Neural progenitor cell (in vitro differentiated cells): ENCODE data around the gene ZBTB5. TPM values are rescaled to one million over a fixed set of nuclear protein-coding genes. Genes with fewer than 3 reads are reported as not detected.
A peak's percentile ranks its signal among the peaks of the same experiment; 100 is the strongest.
"Not testable (repeated sequence)": the region's sequence is repeated elsewhere in the genome, so short reads cannot be mapped to it uniquely, and the experiment has no call there.

Experiments used
- DNase-seq: peaks from one replicate; pipeline ENCODE4 v3.0.0-alpha.2; 2016; ENCODE audit warnings: low spot score
- H2AFZ ChIP-seq: fragments of 200-600 bp; sonication (generic); replicated peaks from 2 replicates; pipeline ENCODE4 v1.6.1; 2016; ENCODE audit warnings: antibody characterized with exemption
- H3F3A ChIP-seq: fragments of 200-600 bp; sonication (generic); 2 replicates; pipeline ENCODE4 v1.6.1; 2016; ENCODE audit warnings: antibody characterized with exemption, low read depth
- H3K27ac ChIP-seq: fragments of 200-600 bp; sonication (generic); 2 replicates; pipeline ENCODE4 v1.5.1; 2016; ENCODE audit warnings: mild to moderate bottlenecking
- H3K27me3 ChIP-seq: fragments of 200-600 bp; sonication (generic); 2 replicates; pipeline ENCODE4 v1.6.1; 2016; ENCODE audit warnings: mild to moderate bottlenecking, moderate library complexity
- H3K36me3 ChIP-seq: fragments of 200-600 bp; sonication (generic); 2 replicates; pipeline ENCODE4 v1.5.1; 2016
- H3K4me1 ChIP-seq: fragments of 200-600 bp; sonication (generic); 2 replicates; pipeline ENCODE4 v1.6.1; 2016; ENCODE audit warnings: mixed run types
- H3K4me2 ChIP-seq: fragments of 200-600 bp; sonication (generic); 2 replicates; pipeline ENCODE4 v1.6.1; 2016
- H3K4me3 ChIP-seq: fragments of 200-600 bp; sonication (generic); 2 replicates; pipeline ENCODE4 v1.5.1; 2016
- H3K79me2 ChIP-seq: fragments of 200-600 bp; sonication (generic); 2 replicates; pipeline ENCODE4 v1.6.1; 2016; ENCODE audit warnings: low read depth
- H3K9ac ChIP-seq: fragments of 200-600 bp; sonication (generic); 2 replicates; pipeline ENCODE4 v1.6.1; 2016
- H3K9me3 ChIP-seq: fragments of 200-600 bp; sonication (generic); 2 replicates; pipeline ENCODE4 v1.5.1; 2016; ENCODE audit warnings: low read depth
- H4K20me1 ChIP-seq: fragments of 200-600 bp; sonication (generic); 2 replicates; pipeline ENCODE4 v1.6.1; 2016; ENCODE audit warnings: low read depth
- H3K27ac Mint-ChIP-seq: 3 replicates; pipeline ENCODE4 v1.8.0; 2021; ENCODE audit warnings: mixed read lengths
- H3K27me3 Mint-ChIP-seq: 2 replicates; pipeline ENCODE4 v1.8.0; 2022; ENCODE audit warnings: low read depth, mild to moderate bottlenecking, inconsistent platforms, moderate library complexity, mixed read lengths; ENCODE audit not compliant: insufficient read depth
- H3K36me3 Mint-ChIP-seq: 3 replicates; pipeline ENCODE4 v1.8.0; 2021; ENCODE audit warnings: mixed read lengths
- H3K4me1 Mint-ChIP-seq: 3 replicates; pipeline ENCODE4 v1.8.0; 2021; ENCODE audit warnings: mixed read lengths
- H3K4me3 Mint-ChIP-seq: 3 replicates; pipeline ENCODE4 v1.8.0; 2021; ENCODE audit warnings: mild to moderate bottlenecking, moderate library complexity, mixed read lengths
- H3K9me3 Mint-ChIP-seq: 3 replicates; pipeline ENCODE4 v1.8.0; 2020; ENCODE audit warnings: mixed read lengths
- CTCF ChIP-seq: fragments of 200-600 bp; sonication (generic); IDR thresholded peaks from 2 replicates; pipeline ENCODE4 v1.5.1; 2017; ENCODE audit warnings: antibody characterized with exemption, mild to moderate bottlenecking
- EZH2 ChIP-seq: fragments of 200-600 bp; sonication (generic); IDR thresholded peaks from 2 replicates; pipeline ENCODE4 v1.6.1; 2017; ENCODE audit warnings: antibody characterized with exemption, mild to moderate bottlenecking, moderate library complexity
- EZH2phosphoT487 ChIP-seq: fragments of 200-600 bp; sonication (generic); IDR thresholded peaks from 2 replicates; pipeline ENCODE4 v1.6.1; 2017; ENCODE audit warnings: antibody characterized with exemption
- total RNA-seq: library from RNA; depleted of rRNA; stranded (reverse); fragments of >200 nt; gene quantifications from 2 replicates; pipeline ENCODE4 v1.2.3, GENCODE V29; 2015; ENCODE audit warnings: low replicate concordance

The ZBTB5 gene
- total RNA-seq, 1 donor from 2014 or later = 24.1 TPM

- DNase-seq = no peak
- Mint-ChIP-seq H3K36me3 (peaks cover 27% of the 10 kb centered on the region), H3K27ac (no peak overlapping the region), H3K4me3 (no peak overlapping the region), H3K9me3 (no peaks in the 10 kb centered on the region), H3K4me1 (peaks cover 28% of the 10 kb centered on the region), H3K27me3 (peaks cover 2% of the 10 kb centered on the region)
- Histone ChIP-seq H2AFZ (no peak overlapping the region), H3K9me3 (no peaks in the 10 kb centered on the region), H3K36me3 (no peaks in the 10 kb centered on the region), H3K27ac (no peak overlapping the region), H3K4me3 (no peak overlapping the region), H3K9ac (no peak overlapping the region), H3K4me2 (no peak overlapping the region), H4K20me1 (peaks cover 42% of the 10 kb centered on the region), H3K4me1 (peaks cover 36% of the 10 kb centered on the region), H3K79me2 (peaks cover 37% of the 10 kb centered on the region), H3K27me3 (no peaks in the 10 kb centered on the region), H3F3A (peaks cover 23% of the 10 kb centered on the region)
- TF ChIP-seq EZH2 = no peak
- TF ChIP-seq EZH2phosphoT487 = no peak
These were observed 38.4 kb downstream of the ZBTB5 start for GRCh38 chr9:37426846-37427245.

GRCh38 chr9:37426431-37426830, 38.8 kb downstream of the ZBTB5 start:
- Histone ChIP-seq H3K79me2 (peaks cover 37% of the 10 kb centered on the region), H4K20me1 (peaks cover 42% of the 10 kb centered on the region), H3F3A (peaks cover 27% of the 10 kb centered on the region), H3K4me1 (peaks cover 40% of the 10 kb centered on the region)
- not testable (repeated sequence) for H2AFZ ChIP-seq, H3K4me3 Mint-ChIP-seq, H3K27me3 ChIP-seq, H3K9me3 Mint-ChIP-seq, H3K27ac Mint-ChIP-seq, H3K4me2 ChIP-seq, H3K27me3 Mint-ChIP-seq, H3K4me3 ChIP-seq, H3K36me3 ChIP-seq, H3K9me3 ChIP-seq, H3K9ac ChIP-seq, DNase-seq, H3K27ac ChIP-seq
- Mint-ChIP-seq H3K4me1 (peaks cover 26% of the 10 kb centered on the region), H3K36me3 (peaks cover 23% of the 10 kb centered on the region)

GRCh38 chr9:37425298-37425752, 39.9 kb downstream of the ZBTB5 start:
- Mint-ChIP-seq H3K36me3 (peaks cover 22% of the 10 kb centered on the region), H3K4me1 (peaks cover 16% of the 10 kb centered on the region), H3K4me3 (no peak overlapping the region), H3K9me3 (no peaks in the 10 kb centered on the region), H3K27ac (no peak overlapping the region), H3K27me3 (peaks cover 2% of the 10 kb centered on the region)
- Histone ChIP-seq H3K27me3 (no peaks in the 10 kb centered on the region), H3K79me2 (peaks cover 37% of the 10 kb centered on the region), H4K20me1 (peaks cover 31% of the 10 kb centered on the region), H3K27ac (no peak overlapping the region), H3K4me2 (no peak overlapping the region), H3K9ac (peak overlapping the region; percentile 27), H3F3A (peaks cover 17% of the 10 kb centered on the region), H3K4me1 (peaks cover 29% of the 10 kb centered on the region), H3K9me3 (no peaks in the 10 kb centered on the region), H3K36me3 (no peaks in the 10 kb centered on the region), H2AFZ (no peak overlapping the region), H3K4me3 (no peak overlapping the region)
- TF ChIP-seq EZH2phosphoT487 (no peak), CTCF (no peak), EZH2 (no peak)
- no peak for DNase-seq

- H4K20me1 ChIP-seq = peaks cover 26% of the 10 kb centered on the region
- H3F3A ChIP-seq = peaks cover 12% of the 10 kb centered on the region
- H3K4me1 Mint-ChIP-seq = peaks cover 15% of the 10 kb centered on the region
- H3K9me3 Mint-ChIP-seq = no peaks in the 10 kb centered on the region
- peaks cover 24% of the 10 kb centered on the region for H3K4me1 ChIP-seq
- H3K27me3 ChIP-seq = no peaks in the 10 kb centered on the region
- peaks cover 37% of the 10 kb centered on the region for H3K79me2 ChIP-seq
- no peak overlapping the region for H3K4me3 ChIP-seq
- H3K36me3 Mint-ChIP-seq = peaks cover 22% of the 10 kb centered on the region
- no peak for DNase-seq
- H3K27ac Mint-ChIP-seq = no peak overlapping the region
- no peaks in the 10 kb centered on the region for H3K9me3 ChIP-seq
- H3K36me3 ChIP-seq = no peaks in the 10 kb centered on the region
- peak overlapping the region; percentile 27 for H3K9ac ChIP-seq
- H3K4me3 Mint-ChIP-seq = no peak overlapping the region
- no peak overlapping the region for H3K27ac ChIP-seq
- H3K27me3 Mint-ChIP-seq = peaks cover 2% of the 10 kb centered on the region
- TF ChIP-seq EZH2phosphoT487 = no peak
- no peak for TF ChIP-seq EZH2
- TF ChIP-seq CTCF = no peak
- peak overlapping the region; percentile 79 for H3K4me2 ChIP-seq
- no peak overlapping the region for H2AFZ ChIP-seq
These were observed 40.5 kb downstream of the ZBTB5 start for GRCh38 chr9:37424686-37425297.
